Mucosa of descending colon (tissue), 3 donors: ENCODE data around the gene LAMC2. TPM values are rescaled to one million over a fixed set of nuclear protein-coding genes. Genes with fewer than 3 reads are reported as not detected.
A peak's percentile ranks its signal among the peaks of the same experiment; 100 is the strongest.

Experiments used
- ATAC-seq: fragments of 200-7000 bp; cut with Tn5 transposase; one replicate; pipeline ENCODE4 v1.9.1; 2020; ENCODE audit warnings: mild to moderate bottlenecking, moderate library complexity
- DNase-seq, 3 donors: peaks; one replicate each; pipeline ENCODE4 v3.0.0-alpha.2; 2020
- H3K36me3 ChIP-seq: fragments of 200-600 bp; one replicate; pipeline ENCODE4 v1.8.0; 2021; ENCODE audit warnings: low read depth, mild to moderate bottlenecking
- H3K4me1 ChIP-seq: fragments of 200-600 bp; one replicate; pipeline ENCODE4 v1.8.0; 2021; ENCODE audit warnings: low read depth, mild to moderate bottlenecking
- H3K4me3 ChIP-seq: fragments of 200-600 bp; one replicate; pipeline ENCODE4 v1.8.0; 2021; ENCODE audit warnings: mild to moderate bottlenecking
- H3K9me3 ChIP-seq: fragments of 200-600 bp; one replicate; pipeline ENCODE4 v1.8.0; 2021; ENCODE audit warnings: mild to moderate bottlenecking
- CTCF ChIP-seq: fragments of 200-600 bp; IDR thresholded peaks from one replicate; pipeline ENCODE4 v1.8.0; 2022; ENCODE audit warnings: antibody characterized with exemption, mild to moderate bottlenecking
- intact Hi-C, 2 donors: fragments of 100-400 bp; cut with DNase I in 1 of 2; cut with micrococcal nuclease in 1 of 2; formaldehyde crosslinking; loops; one replicate each; pipeline versions ENCODE4 v1.11.0 to v1.11.1; 2022; cut with DNase I, micrococcal nuclease
- total RNA-seq, 3 donors: library from RNA; stranded (reverse); fragmentation: NEBNext Ultra II Directional in 2 of 3; extraction: Animal tissue kit (Norgen Biotek cat#: 25700) in 2 of 3; gene quantifications; one replicate each; pipeline versions ENCODE4 v1.2.1 to v1.2.4, GENCODE V29; 2021 to 2023
- donor health status: DM: no; HTN: no; CAD: no; lungs with moderate emphysema.
- donor health status: DM: no; HTN: no; CAD: no.
- donor health status: DM: no; HTN: yes; CAD: no.

Gene LAMC2
- total RNA-seq, 3 donors from 2014 or later, result 16.3 to 36.9 (median 31.0) TPM

- Histone ChIP-seq H3K9me3 (no peaks in the 10 kb centered on the region), H3K4me1 (no peaks in the 10 kb centered on the region), H3K36me3 (no peaks in the 10 kb centered on the region), H3K4me3 (no peak overlapping the region)
- intact Hi-C loops, result no loop called here
- ATAC-seq (peak; percentile 25), DNase-seq (no peak)
- no peak for TF ChIP-seq CTCF
Measured at GRCh38 chr1:183287191-183287675, 101.2 kb downstream of the LAMC2 start.

- TF ChIP-seq CTCF, result no peak
- Histone ChIP-seq H3K9me3 (no peaks in the 10 kb centered on the region), H3K36me3 (no peaks in the 10 kb centered on the region), H3K4me1 (no peaks in the 10 kb centered on the region), H3K4me3 (no peak overlapping the region)
- DNase-seq (no peak), ATAC-seq (no peak)
- intact Hi-C loops, result no loop called here
Measured at GRCh38 chr1:183288583-183288982, 102.5 kb downstream of the LAMC2 start.

- Histone ChIP-seq H3K4me1 (no peaks in the 10 kb centered on the region), H3K36me3 (no peaks in the 10 kb centered on the region), H3K9me3 (no peaks in the 10 kb centered on the region), H3K4me3 (no peak overlapping the region)
- TF ChIP-seq CTCF, result no peak
- no peak for DNase-seq
- ATAC-seq, result no peak
- intact Hi-C loops, result no loop called here
Measured at GRCh38 chr1:183289051-183289496, 103.0 kb downstream of the LAMC2 start.

GRCh38 chr1:183290628-183291027 is 104.6 kb downstream of the LAMC2 start:
- no peaks in the 10 kb centered on the region for H3K36me3 ChIP-seq
- no peaks in the 10 kb centered on the region for H3K4me1 ChIP-seq
- ATAC-seq, result no peak
- no peak for DNase-seq
- no peaks in the 10 kb centered on the region for H3K9me3 ChIP-seq
- TF ChIP-seq CTCF, result no peak
- intact Hi-C loops, result no loop called here
- H3K4me3 ChIP-seq, result no peak overlapping the region

GRCh38 chr1:183291216-183291762 is 105.2 kb downstream of the LAMC2 start:
- Histone ChIP-seq H3K9me3 (no peaks in the 10 kb centered on the region), H3K36me3 (no peaks in the 10 kb centered on the region), H3K4me3 (no peak overlapping the region), H3K4me1 (no peaks in the 10 kb centered on the region)
- intact Hi-C loops, result no loop called here
- DNase-seq, result no peak
- no peak for TF ChIP-seq CTCF
- ATAC-seq, result no peak
